Right renal cortex interstitium (tissue), 3 donors: ENCODE results near the gene SNN. TPM values are rescaled to one million over a fixed set of nuclear protein-coding genes. Genes with fewer than 3 reads are reported as not detected.

Experiments used
- DNase-seq, 3 donors: peaks; one replicate each; pipeline ENCODE4 v3.0.0-alpha.2; 2013; ENCODE audit warnings: low read depth in 3 of 3, low spot score in 2 of 3
- polyA plus RNA-seq, 3 donors: library from polyadenylated mRNA; unstranded; fragments of 120-200 nt; gene quantifications; one replicate each; pipeline ENCODE4 v1.2.1, GENCODE V29; 2013; ENCODE audit not compliant: insufficient read length in 3 of 3

SNN gene
- polyA plus RNA-seq, 3 donors: 37.9 to 41.3 (median 38.1) TPM

DNA sequence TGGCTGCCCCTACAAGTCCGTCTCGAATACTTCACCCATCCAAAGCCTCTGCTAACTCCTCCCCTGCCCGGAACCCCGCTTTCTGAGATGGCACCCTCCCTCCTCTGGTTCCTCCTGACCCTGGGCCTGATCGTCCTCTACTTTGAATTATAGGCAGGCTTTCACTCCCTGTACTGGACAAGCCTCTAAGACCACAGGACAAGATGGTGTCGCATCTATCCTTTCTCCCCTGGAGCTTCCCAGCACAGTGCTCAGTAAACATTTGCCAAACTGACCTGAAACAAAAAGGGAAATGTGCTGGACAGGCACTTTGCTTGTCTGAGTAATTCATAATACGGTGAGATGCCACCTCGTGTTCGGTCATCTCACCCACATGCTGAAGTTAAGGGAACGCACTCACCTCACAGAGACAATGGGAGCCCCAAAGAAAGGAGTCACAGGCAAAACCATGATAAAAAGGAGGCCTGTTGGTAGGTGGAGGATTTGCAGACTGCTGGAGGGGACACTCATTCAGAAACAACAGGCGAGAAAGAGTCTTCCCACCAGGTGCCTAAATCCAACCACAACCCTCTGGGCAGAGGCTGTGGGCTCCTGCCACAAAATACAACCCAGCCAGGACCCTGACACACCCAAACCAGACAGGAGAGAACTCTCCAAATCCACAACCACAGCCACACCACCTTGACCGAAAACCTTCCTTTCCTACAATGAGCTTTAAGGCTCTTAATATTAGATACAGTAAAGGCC, 28.2 kb downstream of the SNN start:
- no peak for DNase-seq

- DNase-seq: no peak
These were observed 29.1 kb downstream of the SNN start for GRCh38 chr16:11697319-11697718.

- DNase-seq: no peak
These were observed 30.0 kb downstream of the SNN start for GRCh38 chr16:11698271-11698689.

DNA sequence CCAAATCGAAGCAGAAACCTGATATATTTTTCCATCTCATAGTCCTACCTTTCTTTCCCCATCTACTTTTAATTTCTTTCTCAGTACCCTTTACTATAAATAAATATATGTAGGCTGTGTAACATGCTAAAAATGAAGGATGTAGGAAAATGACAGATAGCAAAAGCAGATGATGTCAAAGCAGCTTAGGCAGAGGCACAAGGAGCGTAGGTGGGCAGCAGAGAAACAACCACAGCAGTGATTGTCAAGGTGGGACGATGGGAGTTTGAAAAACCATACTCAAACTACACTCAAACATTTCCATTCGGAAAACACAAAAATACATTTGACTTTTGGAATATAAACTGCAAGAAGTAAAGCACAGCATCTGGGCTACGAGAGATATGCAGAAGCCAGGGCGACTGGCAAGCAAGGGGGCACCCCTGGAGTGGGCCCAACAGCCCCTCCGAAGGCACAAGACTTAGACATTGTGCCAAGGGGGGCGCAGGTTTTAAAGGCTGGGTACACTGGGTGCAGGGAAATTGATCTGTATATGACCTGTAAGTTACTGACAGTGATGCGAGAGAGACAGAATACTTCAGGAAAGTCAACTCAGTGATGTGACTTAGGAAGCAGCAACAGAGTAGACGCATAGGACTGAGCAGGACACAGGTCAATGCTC, 31.1 kb downstream of the SNN start:
- no peak for DNase-seq

- DNase-seq: no peak
These were observed 32.2 kb downstream of the SNN start for GRCh38 chr16:11700264-11701029.

DNA sequence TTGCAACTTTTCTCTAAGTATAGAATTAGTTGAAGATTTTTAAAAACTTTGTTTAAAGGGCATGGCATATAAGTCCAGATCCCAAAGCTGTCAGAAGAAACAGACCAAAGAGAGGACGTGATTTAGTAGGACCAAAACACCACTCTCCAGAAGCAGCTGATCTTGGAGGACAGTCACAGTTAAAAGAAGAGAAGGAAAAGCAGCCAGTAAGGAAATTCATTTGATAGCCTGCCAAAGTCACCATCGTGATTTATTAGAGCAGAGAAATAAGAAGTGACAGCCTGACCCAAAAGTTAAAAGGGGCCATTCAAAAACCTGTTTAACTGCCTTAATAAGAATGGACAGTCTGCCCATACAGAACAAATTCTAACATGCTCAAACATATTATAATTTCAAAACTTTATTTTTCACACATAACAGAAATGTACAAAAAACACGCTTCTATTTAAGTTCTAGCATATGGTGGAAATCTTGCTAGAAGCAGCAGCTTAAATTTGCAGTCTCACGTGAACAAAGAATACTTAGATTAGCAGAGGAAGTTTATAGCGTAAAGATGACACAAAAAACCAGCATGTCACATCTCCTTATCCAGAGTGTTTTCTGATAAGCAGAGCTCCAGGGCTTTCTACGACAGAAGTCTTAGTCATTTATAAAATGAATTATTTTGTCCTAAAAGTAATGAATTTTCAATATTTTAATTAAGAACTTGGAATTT, 37.2 kb downstream of the SNN start:
- DNase-seq: no peak

GRCh38 chr16:11706180-11706742, 38.0 kb downstream of the SNN start:
- no peak for DNase-seq

GRCh38 chr16:11707679-11708197, 39.5 kb downstream of the SNN start:
- DNase-seq: no peak

DNA sequence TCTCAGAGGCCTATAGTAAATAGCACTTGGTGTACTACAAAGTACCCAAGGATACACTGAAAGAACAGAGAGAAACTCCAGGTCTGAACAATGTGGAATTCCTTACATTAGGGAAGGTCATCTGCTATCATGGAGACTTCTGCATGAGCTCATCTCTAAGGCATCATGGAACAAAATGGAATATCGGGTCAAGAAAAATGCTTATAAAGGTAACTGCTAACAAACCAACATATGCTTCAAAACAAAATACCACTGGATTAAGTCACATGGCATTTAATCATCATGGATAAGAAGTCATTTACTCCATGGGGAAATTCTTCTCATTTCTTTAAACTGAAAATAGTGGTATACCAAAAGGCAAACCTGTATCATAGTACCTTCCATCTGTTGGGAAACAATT, 40.2 kb downstream of the SNN start:
- no peak for DNase-seq

- DNase-seq: no peak
These were observed 43.4 kb downstream of the SNN start for GRCh38 chr16:11711662-11712061.

DNA sequence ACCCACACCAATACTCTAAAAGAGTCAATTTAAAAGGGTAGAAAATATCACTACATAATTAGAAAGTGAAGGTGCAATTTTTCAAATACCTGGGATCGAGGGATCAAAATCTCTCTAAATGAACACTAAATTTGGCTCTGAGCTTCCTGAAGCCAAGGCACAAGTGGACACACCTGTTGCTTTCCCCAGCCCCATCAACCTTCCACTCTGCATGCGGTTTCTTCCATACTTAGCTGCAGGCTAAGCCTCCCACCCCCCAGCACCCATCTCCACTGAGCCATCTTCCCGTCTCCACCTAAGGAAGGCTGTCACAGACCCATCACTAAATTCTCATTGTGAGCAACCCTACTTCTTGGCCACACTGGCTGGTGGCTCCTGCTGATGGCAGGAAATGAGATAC, 43.9 kb downstream of the SNN start:
- no peak for DNase-seq

- DNase-seq: peak in 1 of 3 donors; percentile 25
These were observed 47.1 kb downstream of the SNN start for GRCh38 chr16:11715246-11715947.

DNA sequence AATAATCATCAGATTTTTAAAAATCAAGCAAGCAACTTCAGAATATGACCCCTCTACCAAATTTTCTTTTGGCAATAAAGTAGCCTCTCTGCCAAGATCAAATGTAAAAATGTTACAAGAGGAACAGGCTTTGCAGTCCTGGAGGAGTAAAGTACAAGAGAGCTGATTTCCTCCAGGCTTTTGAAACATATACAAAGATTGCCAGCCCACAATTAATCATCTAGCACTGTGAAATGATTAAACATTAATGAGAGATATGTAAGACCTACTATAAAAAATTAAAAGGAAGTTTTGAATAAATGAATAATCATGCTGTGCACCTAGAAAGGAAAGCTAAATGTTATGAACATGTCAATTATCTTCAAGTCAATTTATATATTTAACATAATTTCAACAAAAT, 48.1 kb downstream of the SNN start:
- no peak for DNase-seq

DNA sequence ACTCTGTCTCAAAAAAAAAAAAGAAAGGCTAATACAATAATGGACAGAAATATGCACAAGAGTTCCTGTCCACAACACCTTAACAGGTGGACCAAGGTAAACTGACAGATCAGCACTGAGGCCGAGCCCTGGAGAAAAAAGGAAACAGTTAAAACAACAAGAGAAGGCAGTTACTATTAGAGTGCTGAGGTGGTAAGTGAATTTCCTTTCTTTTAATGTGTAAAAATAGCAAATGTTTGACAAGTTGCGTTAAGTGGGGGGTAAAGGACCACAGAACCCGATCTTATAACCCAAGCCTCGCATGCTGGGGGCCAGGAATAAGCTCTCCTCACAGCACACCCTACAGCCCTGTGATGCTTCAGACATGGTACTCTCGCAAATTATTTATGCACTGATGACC, 49.6 kb downstream of the SNN start:
- no peak for DNase-seq

DNA sequence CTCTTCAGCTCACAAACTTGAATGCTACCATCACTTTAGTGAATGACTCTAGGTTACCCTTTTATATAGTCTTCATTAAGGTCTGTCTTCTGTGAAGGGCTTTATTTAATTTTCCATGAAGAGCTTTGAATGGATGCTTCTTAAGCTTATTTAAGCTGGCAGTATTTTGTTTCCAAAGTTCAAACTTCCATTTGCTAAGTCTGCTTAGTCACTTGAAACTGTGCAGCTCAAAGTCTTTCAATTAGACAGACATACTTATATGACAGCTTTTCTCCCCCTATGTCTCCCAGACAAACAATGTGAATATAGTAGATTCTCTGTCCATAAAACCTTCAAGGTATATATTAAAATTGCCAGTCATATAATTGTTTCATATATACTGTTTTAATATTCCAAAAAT, 50.9 kb downstream of the SNN start:
- DNase-seq: no peak

DNA sequence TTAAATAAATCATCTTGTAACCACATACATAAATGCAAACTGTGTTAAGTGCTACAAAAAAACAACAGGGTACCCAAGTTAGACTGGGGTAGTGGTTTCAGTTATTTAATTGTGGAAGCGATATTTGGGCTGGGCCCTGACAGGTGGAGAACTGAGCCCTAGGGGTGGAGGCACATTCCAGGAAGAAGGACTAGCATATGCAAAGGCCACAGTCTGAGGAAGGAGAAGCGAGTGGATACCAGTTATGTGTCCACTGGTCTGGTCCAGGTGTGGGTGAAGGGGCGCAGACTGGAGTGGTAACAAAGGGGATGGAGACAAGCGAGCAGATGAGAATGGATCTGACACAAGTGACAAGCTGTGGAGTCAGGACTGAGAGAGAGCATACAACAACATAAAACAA, 51.5 kb downstream of the SNN start:
- DNase-seq: no peak

- no peak for DNase-seq
These were observed 53.7 kb downstream of the SNN start for GRCh38 chr16:11721781-11722467.

- no peak for DNase-seq
These were observed 54.2 kb downstream of the SNN start for GRCh38 chr16:11722468-11722808.

DNA sequence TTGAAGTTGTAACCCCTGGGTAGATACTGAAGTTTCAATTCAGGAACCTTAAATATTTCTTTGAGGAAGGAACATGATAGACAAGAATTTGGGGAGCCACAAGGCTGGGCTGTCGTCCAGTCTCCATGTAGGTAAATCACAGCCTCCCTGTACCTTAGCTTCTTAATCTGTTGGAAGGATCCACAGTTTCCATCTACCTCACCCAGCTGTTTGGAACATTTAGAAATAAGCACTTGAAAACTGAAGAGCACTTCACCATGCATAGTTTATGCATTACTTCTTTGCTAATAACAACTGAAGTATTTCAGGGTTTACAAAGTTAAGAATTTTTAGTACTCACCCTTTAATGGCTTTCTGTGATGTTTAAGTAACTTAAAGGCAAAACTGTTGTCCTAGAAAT, 57.2 kb downstream of the SNN start:
- no peak for DNase-seq
